ENCODE results near the gene USP25.

USP25 gene

DNA sequence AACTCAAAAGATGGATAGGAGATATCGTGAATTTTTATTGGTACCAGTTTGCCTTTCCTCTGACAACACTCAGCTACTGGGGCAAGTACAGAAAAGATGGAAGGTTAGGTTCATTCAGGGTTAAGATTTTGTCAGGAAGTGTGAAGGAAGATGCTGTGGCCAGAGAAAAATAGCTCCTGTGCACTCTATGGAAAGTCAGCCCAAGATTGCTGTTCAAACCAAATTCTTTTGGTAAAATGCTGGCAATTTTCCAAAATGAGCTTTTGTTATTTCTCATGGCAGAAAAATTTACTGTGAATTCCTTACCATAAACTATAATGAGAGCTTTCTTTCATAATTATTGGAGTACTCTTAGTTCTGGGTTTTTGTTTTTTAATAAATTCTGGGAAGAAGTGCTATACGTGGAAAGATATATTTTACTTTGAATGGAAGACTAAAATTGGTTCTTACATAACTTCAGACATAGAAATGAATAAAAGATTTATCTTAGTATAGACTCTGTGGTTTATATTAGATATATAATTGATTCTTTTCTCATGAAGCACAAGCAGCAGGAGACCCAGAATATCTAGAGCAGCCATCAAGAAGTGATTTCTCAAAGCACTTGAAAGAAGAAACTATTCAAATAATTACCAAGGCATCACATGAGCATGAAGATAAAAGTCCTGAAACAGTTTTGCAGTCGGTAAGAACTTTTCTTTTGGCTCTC is 112.2 kb downstream of the USP25 start:
- no peak overlapping the region for H3K4me3 ChIP-seq (ENCODE audit: low read depth, low read length)
- DNase-seq (ENCODE audit: low read depth), result no peak
- TF ChIP-seq, protein P1, sequence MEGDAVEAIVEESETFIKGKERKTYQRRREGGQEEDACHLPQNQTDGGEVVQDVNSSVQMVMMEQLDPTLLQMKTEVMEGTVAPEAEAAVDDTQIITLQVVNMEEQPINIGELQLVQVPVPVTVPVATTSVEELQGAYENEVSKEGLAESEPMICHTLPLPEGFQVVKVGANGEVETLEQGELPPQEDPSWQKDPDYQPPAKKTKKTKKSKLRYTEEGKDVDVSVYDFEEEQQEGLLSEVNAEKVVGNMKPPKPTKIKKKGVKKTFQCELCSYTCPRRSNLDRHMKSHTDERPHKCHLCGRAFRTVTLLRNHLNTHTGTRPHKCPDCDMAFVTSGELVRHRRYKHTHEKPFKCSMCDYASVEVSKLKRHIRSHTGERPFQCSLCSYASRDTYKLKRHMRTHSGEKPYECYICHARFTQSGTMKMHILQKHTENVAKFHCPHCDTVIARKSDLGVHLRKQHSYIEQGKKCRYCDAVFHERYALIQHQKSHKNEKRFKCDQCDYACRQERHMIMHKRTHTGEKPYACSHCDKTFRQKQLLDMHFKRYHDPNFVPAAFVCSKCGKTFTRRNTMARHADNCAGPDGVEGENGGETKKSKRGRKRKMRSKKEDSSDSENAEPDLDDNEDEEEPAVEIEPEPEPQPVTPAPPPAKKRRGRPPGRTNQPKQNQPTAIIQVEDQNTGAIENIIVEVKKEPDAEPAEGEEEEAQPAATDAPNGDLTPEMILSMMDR (IDR thresholded peaks at IDR 0.05; ENCODE audit: low read depth, low read length, missing control alignments), result no peak

DNA sequence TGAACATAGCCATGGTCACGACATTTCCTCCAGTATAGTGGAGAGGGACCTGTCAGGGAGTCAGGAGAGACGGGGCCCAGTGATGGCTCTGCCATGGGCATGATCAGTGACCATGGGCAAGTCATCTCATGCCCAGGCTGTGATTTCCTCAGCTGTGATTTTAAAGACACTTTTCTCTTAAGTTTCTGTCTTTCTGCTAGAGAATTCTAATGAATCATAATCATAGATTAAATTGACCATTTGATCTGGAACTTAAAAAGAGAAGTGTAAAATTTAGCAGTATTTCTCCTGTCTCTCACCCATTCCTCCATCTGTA is 112.7 kb downstream of the USP25 start:
- no peak for DNase-seq (ENCODE audit: low read depth)
- no peak overlapping the region for H3K4me3 ChIP-seq (ENCODE audit: low read depth, low read length)
- TF ChIP-seq, protein P1 (IDR thresholded peaks at IDR 0.05; ENCODE audit: low read depth, low read length, missing control alignments), result no peak

DNA sequence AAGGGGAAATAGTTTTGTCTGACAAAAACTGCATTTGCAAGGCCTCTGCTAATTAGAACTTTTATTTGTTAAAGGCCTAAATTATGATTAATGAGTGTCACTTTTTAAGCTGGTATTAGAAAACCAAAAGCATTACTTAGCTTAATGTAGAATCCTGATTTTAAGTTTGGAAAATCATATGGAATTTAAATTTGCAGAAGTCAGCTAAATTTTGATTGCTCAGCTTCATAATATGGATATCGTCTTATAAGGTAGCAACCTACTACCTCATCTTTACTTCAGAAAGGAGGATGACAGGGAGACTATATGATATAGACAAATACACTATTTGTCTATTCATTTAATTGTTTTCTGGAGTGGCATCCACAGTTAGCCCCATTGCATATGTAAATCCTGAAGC is 114.0 kb downstream of the USP25 start:
- H3K4me3 ChIP-seq (ENCODE audit: low read depth, low read length), result no peak overlapping the region
- TF ChIP-seq, protein P1 (IDR thresholded peaks at IDR 0.05; ENCODE audit: low read depth, low read length, missing control alignments), result no peak
- DNase-seq (ENCODE audit: low read depth), result no peak

DNA sequence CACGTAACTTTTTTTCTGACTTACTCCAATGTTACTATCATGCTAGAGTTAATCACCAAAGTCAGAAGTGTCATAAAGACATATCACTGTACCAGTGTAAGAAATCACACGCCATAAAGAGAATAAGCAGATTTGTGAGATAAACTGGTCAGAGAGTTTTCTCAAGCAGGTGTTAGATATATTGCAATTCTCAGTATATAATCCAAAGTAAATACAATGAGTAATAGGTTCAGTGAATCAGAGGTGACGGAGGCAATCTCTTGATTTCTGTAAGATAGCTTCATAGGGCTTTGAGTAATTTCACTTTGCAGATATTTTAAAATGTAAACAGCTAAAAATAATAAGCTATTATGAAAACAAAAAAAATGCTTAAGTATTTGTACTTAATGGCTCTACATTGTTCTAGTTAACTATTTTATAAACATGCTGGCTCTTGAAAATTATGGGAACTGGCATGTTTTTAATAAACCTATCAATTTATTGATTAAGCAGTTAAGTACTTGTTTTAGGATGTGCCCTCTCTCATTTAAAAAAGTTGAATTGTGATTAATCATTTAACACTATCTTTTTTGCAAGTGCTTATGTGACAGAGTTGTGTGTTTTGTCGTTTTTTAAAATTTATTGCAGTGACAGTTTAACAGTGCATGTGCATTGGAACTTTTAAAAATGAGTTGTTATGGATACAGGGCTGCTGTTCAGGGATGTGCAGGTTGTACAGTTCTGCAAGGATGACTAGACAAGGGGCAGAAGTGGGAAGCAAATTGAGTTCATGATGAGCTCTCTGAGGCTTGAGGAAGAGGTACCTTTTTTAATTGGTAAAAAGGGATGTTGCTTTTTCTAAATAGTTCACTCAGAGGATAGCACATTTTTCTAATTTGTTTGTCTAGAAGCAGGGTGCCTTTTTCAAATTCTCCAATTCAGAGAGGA is 119.1 kb downstream of the USP25 start:
- TF ChIP-seq, protein P1 (IDR thresholded peaks at IDR 0.05; ENCODE audit: low read depth, low read length, missing control alignments), result no peak
- no peak overlapping the region for H3K4me3 ChIP-seq (ENCODE audit: low read depth, low read length)
- no peak for DNase-seq (ENCODE audit: low read depth)

DNA sequence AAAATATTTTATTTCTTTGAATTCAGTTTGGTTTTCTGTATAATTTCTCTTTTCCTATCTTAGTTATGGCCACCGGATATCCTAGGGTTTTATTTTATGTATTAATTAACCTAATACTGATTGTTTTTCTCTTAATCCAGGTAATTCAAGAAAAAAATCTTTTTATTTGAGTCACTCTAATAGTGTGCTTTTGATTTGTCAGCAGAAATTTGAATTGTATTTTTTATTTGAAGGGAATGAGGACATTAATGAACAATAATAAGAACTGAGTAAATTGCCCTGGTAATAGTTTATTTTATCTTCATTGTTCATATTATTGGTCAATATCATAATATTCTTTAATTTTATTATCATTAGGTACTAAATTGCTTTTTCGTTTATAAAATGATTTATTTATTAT is 120.1 kb downstream of the USP25 start:
- TF ChIP-seq, protein P1 (IDR thresholded peaks at IDR 0.05; ENCODE audit: low read depth, low read length, missing control alignments), result no peak
- no peak overlapping the region for H3K4me3 ChIP-seq (ENCODE audit: low read depth, low read length)
- no peak for DNase-seq (ENCODE audit: low read depth)

DNA sequence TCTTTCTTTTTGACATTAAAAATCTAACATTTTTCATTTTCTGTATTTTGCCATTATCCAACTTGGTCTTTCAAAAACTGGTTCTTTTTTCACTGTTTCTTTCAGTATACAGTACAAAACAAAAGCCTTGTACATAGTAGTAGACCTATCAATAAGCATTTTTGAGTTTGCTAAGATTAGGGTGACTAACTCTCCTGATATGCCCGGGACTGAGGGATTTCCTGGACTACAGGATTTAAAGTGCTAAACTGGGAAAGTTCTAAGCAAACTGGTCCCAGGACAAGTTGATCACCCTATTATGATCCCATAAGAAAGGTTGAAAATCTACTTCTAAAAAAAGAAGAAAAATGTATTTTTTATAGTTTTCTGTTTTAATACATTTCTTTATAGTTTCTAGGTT is 120.9 kb downstream of the USP25 start:
- TF ChIP-seq, protein P1 (IDR thresholded peaks at IDR 0.05; ENCODE audit: low read depth, low read length, missing control alignments), result no peak
- H3K4me3 ChIP-seq (ENCODE audit: low read depth, low read length), result no peak overlapping the region
- no peak for DNase-seq (ENCODE audit: low read depth)
